ENCODE measurements around the gene UNC13B.

DNA sequence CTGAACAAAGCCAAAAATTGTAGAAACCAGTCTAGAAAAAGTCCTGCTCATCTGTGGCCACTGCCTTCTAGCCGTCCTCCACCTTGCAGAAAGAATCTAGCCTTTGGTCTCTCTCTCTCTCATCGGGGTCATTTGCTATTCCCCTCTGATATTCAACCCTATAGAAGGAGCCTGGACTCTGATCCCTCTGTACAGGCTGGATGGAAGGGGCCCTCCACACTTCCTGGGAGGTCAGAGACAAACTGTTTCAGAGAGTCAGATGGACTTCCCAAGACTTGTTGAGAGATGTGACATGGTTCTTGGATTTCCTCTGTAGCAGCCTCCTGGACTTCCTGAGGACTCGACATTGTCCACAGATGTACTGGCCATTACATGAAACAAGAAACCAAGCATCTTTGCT, 243.1 kb downstream of the UNC13B start:
- TF ChIP-seq EP300 (IDR thresholded peaks at IDR 0.05; ENCODE audit: borderline replicate concordance), result no peak
- no peak for TF ChIP-seq ZBTB7A (IDR thresholded peaks at IDR 0.05; ENCODE audit: low read depth)
- no peak for TF ChIP-seq YY1 (IDR thresholded peaks at IDR 0.05; ENCODE audit: low read depth)
- TF ChIP-seq NFIC (IDR thresholded peaks at IDR 0.05), result no peak
- TF ChIP-seq, protein P1, sequence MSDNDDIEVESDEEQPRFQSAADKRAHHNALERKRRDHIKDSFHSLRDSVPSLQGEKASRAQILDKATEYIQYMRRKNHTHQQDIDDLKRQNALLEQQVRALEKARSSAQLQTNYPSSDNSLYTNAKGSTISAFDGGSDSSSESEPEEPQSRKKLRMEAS (IDR thresholded peaks at IDR 0.05), result no peak
- no peak for TF ChIP-seq RAD21 (IDR thresholded peaks at IDR 0.05; ENCODE audit: low read depth)
- TF ChIP-seq, protein P2, sequence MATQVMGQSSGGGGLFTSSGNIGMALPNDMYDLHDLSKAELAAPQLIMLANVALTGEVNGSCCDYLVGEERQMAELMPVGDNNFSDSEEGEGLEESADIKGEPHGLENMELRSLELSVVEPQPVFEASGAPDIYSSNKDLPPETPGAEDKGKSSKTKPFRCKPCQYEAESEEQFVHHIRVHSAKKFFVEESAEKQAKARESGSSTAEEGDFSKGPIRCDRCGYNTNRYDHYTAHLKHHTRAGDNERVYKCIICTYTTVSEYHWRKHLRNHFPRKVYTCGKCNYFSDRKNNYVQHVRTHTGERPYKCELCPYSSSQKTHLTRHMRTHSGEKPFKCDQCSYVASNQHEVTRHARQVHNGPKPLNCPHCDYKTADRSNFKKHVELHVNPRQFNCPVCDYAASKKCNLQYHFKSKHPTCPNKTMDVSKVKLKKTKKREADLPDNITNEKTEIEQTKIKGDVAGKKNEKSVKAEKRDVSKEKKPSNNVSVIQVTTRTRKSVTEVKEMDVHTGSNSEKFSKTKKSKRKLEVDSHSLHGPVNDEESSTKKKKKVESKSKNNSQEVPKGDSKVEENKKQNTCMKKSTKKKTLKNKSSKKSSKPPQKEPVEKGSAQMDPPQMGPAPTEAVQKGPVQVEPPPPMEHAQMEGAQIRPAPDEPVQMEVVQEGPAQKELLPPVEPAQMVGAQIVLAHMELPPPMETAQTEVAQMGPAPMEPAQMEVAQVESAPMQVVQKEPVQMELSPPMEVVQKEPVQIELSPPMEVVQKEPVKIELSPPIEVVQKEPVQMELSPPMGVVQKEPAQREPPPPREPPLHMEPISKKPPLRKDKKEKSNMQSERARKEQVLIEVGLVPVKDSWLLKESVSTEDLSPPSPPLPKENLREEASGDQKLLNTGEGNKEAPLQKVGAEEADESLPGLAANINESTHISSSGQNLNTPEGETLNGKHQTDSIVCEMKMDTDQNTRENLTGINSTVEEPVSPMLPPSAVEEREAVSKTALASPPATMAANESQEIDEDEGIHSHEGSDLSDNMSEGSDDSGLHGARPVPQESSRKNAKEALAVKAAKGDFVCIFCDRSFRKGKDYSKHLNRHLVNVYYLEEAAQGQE (IDR thresholded peaks at IDR 0.05; ENCODE audit: low read depth), result no peak
- TF ChIP-seq CREB1 (IDR thresholded peaks at IDR 0.05; ENCODE audit: low read depth), result no peak
- no peak for TF ChIP-seq TAF1 (IDR thresholded peaks at IDR 0.05; ENCODE audit: low read depth)
